WTC11 (cell line): ENCODE data around the gene IGFN1. TPM values are rescaled to one million over a fixed set of nuclear protein-coding genes. Genes with fewer than 3 reads are reported as not detected.

Experiments
- ATAC-seq: fragments of 200-7000 bp; cut with Tn5 transposase; 2 replicates; pipeline ENCODE4 v1.10.0; 2021; ENCODE audit warnings: mild to moderate bottlenecking, moderate library complexity
- CTCF ChIA-PET: fragments of 300-600 bp; sonication (Branson Sonifier 250); formaldehyde crosslinking; loops from one replicate; lab custom pipeline; 2021; ENCODE audit warnings: antibody characterized with exemption; lab: Charles Lee
- POLR2A ChIA-PET: fragments of 350-600 bp; sonication (Branson Sonifier 250); formaldehyde crosslinking; loops from one replicate; lab custom pipeline; 2021; ENCODE audit warnings: antibody characterized with exemption; lab: Charles Lee
- DNase-seq: peaks from one replicate; pipeline ENCODE4 v3.0.0; 2021; ENCODE audit warnings: low spot score
- H3K27ac Mint-ChIP-seq: 2 replicates; pipeline ENCODE4 v1.8.0; 2021; ENCODE audit warnings: mixed read lengths
- H3K27me3 Mint-ChIP-seq: 2 replicates; pipeline ENCODE4 v1.8.0; 2021; ENCODE audit warnings: low read depth, mild to moderate bottlenecking, moderate library complexity, mixed read lengths
- H3K36me3 Mint-ChIP-seq: 2 replicates; pipeline ENCODE4 v1.8.0; 2021; ENCODE audit warnings: mixed read lengths
- H3K4me1 Mint-ChIP-seq: 2 replicates; pipeline ENCODE4 v1.8.0; 2022; ENCODE audit warnings: mixed read lengths
- H3K4me3 Mint-ChIP-seq: 2 replicates; pipeline ENCODE4 v1.8.0; 2021; ENCODE audit warnings: mild to moderate bottlenecking, moderate library complexity, mixed read lengths
- H3K9me3 Mint-ChIP-seq: 2 replicates; pipeline ENCODE4 v1.8.0; 2021; ENCODE audit warnings: mixed read lengths
- CBFB ChIP-seq: sonication (generic); formaldehyde crosslinking; IDR thresholded peaks from 2 replicates; pipeline ENCODE4 v1.8.1; 2022; ENCODE audit warnings: mild to moderate bottlenecking, low read depth, missing genetic modification reagents
- ELF4 ChIP-seq: sonication (generic); formaldehyde crosslinking; IDR thresholded peaks from 2 replicates; pipeline ENCODE4 v1.8.1; 2022; ENCODE audit warnings: low read depth, mild to moderate bottlenecking, moderate library complexity, missing genetic modification reagents
- ERG ChIP-seq: fragments of 250-450 bp; sonication (Bioruptor Pico); IDR thresholded peaks from 2 replicates; pipeline ENCODE4 v1.8.0; 2021; ENCODE audit warnings: mild to moderate bottlenecking
- FOXP1 ChIP-seq: sonication (generic); formaldehyde crosslinking; IDR thresholded peaks from 2 replicates; pipeline ENCODE4 v1.8.0; 2022; ENCODE audit warnings: missing genetic modification reagents, mild to moderate bottlenecking, moderate library complexity, borderline replicate concordance
- GRHL2 ChIP-seq: fragments of 250-450 bp; sonication (Bioruptor Pico); IDR thresholded peaks from 2 replicates; pipeline ENCODE4 v1.8.0; 2022; ENCODE audit warnings: mild to moderate bottlenecking, moderate library complexity; ENCODE audit not compliant: insufficient replicate concordance, severe bottlenecking
- IRF2 ChIP-seq: sonication (generic); formaldehyde crosslinking; IDR thresholded peaks from 2 replicates; pipeline ENCODE4 v1.8.0; 2022; ENCODE audit warnings: low read depth, missing genetic modification reagents, borderline replicate concordance
- MXD4 ChIP-seq: fragments of 250-450 bp; sonication (Bioruptor Pico); IDR thresholded peaks from 2 replicates; pipeline ENCODE4 v1.8.0; 2021; ENCODE audit warnings: mild to moderate bottlenecking, moderate library complexity, borderline replicate concordance
- MYBL2 ChIP-seq: sonication (generic); formaldehyde crosslinking; IDR thresholded peaks from 2 replicates; pipeline ENCODE4 v1.8.1; 2023; ENCODE audit warnings: mild to moderate bottlenecking, moderate library complexity, missing genetic modification reagents
- NFATC4 ChIP-seq: fragments of 250-450 bp; sonication (Bioruptor Pico); IDR thresholded peaks from 2 replicates; pipeline ENCODE4 v1.9.0; 2021; ENCODE audit warnings: mild to moderate bottlenecking
- NR3C1 ChIP-seq: sonication (generic); formaldehyde crosslinking; conservative IDR thresholded peaks from 2 replicates; pipeline ENCODE4 v1.8.1; 2023; ENCODE audit warnings: low read depth, mild to moderate bottlenecking, missing genetic modification reagents
- PRDM15 ChIP-seq: sonication (generic); formaldehyde crosslinking; IDR thresholded peaks from 2 replicates; pipeline ENCODE4 v1.8.0; 2022; ENCODE audit warnings: missing genetic modification reagents
- TCF7 ChIP-seq: sonication (generic); formaldehyde crosslinking; IDR thresholded peaks from 2 replicates; pipeline ENCODE4 v1.8.0; 2022; ENCODE audit warnings: mild to moderate bottlenecking, low read depth, missing genetic modification reagents, moderate library complexity
- TEAD4 ChIP-seq: sonication (generic); formaldehyde crosslinking; IDR thresholded peaks from 2 replicates; pipeline ENCODE4 v1.8.0; 2022; ENCODE audit warnings: mild to moderate bottlenecking, missing genetic modification reagents
- TP53 ChIP-seq: sonication (generic); formaldehyde crosslinking; IDR thresholded peaks from 2 replicates; pipeline ENCODE4 v1.8.1; 2023; ENCODE audit warnings: mild to moderate bottlenecking, missing genetic modification reagents
- ZBTB21 ChIP-seq: sonication (generic); formaldehyde crosslinking; IDR thresholded peaks from 2 replicates; pipeline ENCODE4 v1.8.1; 2023; ENCODE audit warnings: mild to moderate bottlenecking, missing genetic modification reagents, borderline replicate concordance
- ZNF219 ChIP-seq: sonication (generic); formaldehyde crosslinking; IDR thresholded peaks from 2 replicates; pipeline ENCODE4 v1.8.0; 2023; ENCODE audit warnings: missing genetic modification reagents, mild to moderate bottlenecking, borderline replicate concordance
- ZNF532 ChIP-seq: fragments of 250-450 bp; sonication (Bioruptor Pico); IDR thresholded peaks from 2 replicates; pipeline ENCODE4 v1.9.0; 2021; ENCODE audit warnings: mild to moderate bottlenecking, borderline replicate concordance
- total RNA-seq: library from RNA; stranded (reverse); gene quantifications from 3 replicates; pipeline ENCODE4 v1.2.3, GENCODE V29; 2021
- TF ChIP-seq, protein P1 (sequence below): sonication (generic); formaldehyde crosslinking; IDR thresholded peaks from 2 replicates; pipeline ENCODE4 v1.8.1; 2022; ENCODE audit warnings: missing genetic modification reagents, borderline replicate concordance
- TF ChIP-seq, protein P2 (sequence below): sonication (generic); formaldehyde crosslinking; IDR thresholded peaks from 2 replicates; pipeline ENCODE4 v1.8.1; 2022; ENCODE audit warnings: mild to moderate bottlenecking, moderate library complexity, missing genetic modification reagents
- TF ChIP-seq, protein P3 (sequence below): sonication (generic); formaldehyde crosslinking; IDR thresholded peaks from 2 replicates; pipeline ENCODE4 v1.8.0; 2022; ENCODE audit warnings: mild to moderate bottlenecking, missing genetic modification reagents
- TF ChIP-seq, protein P4 (sequence below): fragments of 250-450 bp; sonication (Bioruptor Pico); IDR thresholded peaks from 2 replicates; pipeline ENCODE4 v1.9.0; 2021; ENCODE audit warnings: mild to moderate bottlenecking

Gene IGFN1
- total RNA-seq, 1 experiment from 2014 or later, result 0.11 TPM

GRCh38 chr1:201221201-201221846 lies 30.7 kb downstream of the IGFN1 start (continued):
- TF ChIP-seq ZBTB21 (CRISPR knock-in tag) (no peak), NR3C1 (CRISPR knock-in tag) (no peak), ERG (CRISPR knock-in tag) (no peak), TCF7 (CRISPR knock-in tag) (no peak), ELF4 (CRISPR knock-in tag) (no peak), ZNF219 (no peak), CBFB (CRISPR knock-in tag) (no peak)
- TF ChIP-seq, protein P1, sequence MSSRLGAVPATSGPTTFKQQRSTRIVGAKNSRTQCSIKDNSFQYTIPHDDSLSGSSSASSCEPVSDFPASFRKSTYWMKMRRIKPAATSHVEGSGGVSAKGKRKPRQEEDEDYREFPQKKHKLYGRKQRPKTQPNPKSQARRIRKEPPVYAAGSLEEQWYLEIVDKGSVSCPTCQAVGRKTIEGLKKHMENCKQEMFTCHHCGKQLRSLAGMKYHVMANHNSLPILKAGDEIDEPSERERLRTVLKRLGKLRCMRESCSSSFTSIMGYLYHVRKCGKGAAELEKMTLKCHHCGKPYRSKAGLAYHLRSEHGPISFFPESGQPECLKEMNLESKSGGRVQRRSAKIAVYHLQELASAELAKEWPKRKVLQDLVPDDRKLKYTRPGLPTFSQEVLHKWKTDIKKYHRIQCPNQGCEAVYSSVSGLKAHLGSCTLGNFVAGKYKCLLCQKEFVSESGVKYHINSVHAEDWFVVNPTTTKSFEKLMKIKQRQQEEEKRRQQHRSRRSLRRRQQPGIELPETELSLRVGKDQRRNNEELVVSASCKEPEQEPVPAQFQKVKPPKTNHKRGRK (CRISPR knock-in tag), result no peak
- TF ChIP-seq, all 79 proteins: peak for 0

DNA sequence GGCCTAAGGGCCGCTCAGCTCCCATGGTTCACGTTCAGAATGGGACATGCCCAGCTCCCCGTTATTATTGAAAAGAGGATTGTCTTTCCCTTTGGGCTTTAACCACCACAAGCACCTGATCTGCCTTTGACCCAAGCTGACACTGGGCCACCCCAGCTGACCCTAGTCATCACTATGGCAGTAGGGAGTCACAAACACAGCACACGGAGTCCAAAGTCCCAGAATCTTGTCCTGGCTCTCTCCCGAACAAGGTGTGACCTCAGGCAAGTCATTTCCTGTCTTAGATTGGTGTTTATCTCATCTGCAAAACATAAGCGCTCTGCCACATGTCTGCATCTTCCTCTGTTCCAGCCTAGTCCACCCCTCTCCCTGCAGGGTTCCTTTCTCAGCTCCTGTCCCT lies 31.5 kb downstream of the IGFN1 start:
- peaks cover 5% of the 10 kb centered on the region for H3K27me3 Mint-ChIP-seq
- no peak overlapping the region for H3K4me3 Mint-ChIP-seq
- H3K4me1 Mint-ChIP-seq, result no peaks in the 10 kb centered on the region
- no peak overlapping the region for H3K27ac Mint-ChIP-seq
- ChIA-PET POLR2A (no interaction called here), CTCF (interaction anchor here (1.2 to 2.0 kb wide), 8 partner anchors 14 to 291 kb away, joined by 4 to 15 read pairs (median 12); no protein-coding TSS in a partner anchor)
- DNase-seq (no peak), ATAC-seq (no peak)
- H3K36me3 Mint-ChIP-seq, result no peaks in the 10 kb centered on the region
- TF ChIP-seq, protein P2, sequence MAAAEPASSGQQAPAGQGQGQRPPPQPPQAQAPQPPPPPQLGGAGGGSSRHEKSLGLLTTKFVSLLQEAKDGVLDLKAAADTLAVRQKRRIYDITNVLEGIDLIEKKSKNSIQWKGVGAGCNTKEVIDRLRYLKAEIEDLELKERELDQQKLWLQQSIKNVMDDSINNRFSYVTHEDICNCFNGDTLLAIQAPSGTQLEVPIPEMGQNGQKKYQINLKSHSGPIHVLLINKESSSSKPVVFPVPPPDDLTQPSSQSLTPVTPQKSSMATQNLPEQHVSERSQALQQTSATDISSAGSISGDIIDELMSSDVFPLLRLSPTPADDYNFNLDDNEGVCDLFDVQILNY (CRISPR knock-in tag), result no peak
- TF ChIP-seq NFATC4 (CRISPR knock-in tag), result no peak
- TF ChIP-seq PRDM15 (CRISPR knock-in tag), result no peak
- no peak for TF ChIP-seq MYBL2 (CRISPR knock-in tag)
- TF ChIP-seq TP53 (CRISPR knock-in tag), result no peak
- TF ChIP-seq IRF2, result no peak
- no peak for TF ChIP-seq MXD4 (CRISPR knock-in tag)
- TF ChIP-seq FOXP1 (CRISPR knock-in tag), result no peak
- TF ChIP-seq, protein P3, sequence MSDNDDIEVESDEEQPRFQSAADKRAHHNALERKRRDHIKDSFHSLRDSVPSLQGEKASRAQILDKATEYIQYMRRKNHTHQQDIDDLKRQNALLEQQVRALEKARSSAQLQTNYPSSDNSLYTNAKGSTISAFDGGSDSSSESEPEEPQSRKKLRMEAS (CRISPR knock-in tag), result no peak
- no peak for TF ChIP-seq TEAD4
- TF ChIP-seq, protein P4, sequence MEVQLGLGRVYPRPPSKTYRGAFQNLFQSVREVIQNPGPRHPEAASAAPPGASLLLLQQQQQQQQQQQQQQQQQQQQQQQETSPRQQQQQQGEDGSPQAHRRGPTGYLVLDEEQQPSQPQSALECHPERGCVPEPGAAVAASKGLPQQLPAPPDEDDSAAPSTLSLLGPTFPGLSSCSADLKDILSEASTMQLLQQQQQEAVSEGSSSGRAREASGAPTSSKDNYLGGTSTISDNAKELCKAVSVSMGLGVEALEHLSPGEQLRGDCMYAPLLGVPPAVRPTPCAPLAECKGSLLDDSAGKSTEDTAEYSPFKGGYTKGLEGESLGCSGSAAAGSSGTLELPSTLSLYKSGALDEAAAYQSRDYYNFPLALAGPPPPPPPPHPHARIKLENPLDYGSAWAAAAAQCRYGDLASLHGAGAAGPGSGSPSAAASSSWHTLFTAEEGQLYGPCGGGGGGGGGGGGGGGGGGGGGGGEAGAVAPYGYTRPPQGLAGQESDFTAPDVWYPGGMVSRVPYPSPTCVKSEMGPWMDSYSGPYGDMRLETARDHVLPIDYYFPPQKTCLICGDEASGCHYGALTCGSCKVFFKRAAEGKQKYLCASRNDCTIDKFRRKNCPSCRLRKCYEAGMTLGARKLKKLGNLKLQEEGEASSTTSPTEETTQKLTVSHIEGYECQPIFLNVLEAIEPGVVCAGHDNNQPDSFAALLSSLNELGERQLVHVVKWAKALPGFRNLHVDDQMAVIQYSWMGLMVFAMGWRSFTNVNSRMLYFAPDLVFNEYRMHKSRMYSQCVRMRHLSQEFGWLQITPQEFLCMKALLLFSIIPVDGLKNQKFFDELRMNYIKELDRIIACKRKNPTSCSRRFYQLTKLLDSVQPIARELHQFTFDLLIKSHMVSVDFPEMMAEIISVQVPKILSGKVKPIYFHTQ (CRISPR knock-in tag), result no peak
- no peak for TF ChIP-seq GRHL2 (CRISPR knock-in tag)
- no peak for TF ChIP-seq ZNF532 (CRISPR knock-in tag)
- no peaks in the 10 kb centered on the region for H3K9me3 Mint-ChIP-seq
